M059J (cell line): ENCODE results near the gene INTS15. TPM values are rescaled to one million over a fixed set of nuclear protein-coding genes. Genes with fewer than 3 reads are reported as not detected.
"Not testable (repeated sequence)": the region's sequence is repeated elsewhere in the genome, so short reads cannot be mapped to it uniquely, and the experiment has no call there.

Experiments used
- DNase-seq: peaks from one replicate; pipeline ENCODE4 v3.0.0-alpha.2; 2012; ENCODE audit warnings: low read depth
- total RNA-seq: library from RNA; depleted of rRNA; stranded (reverse); fragments of >200 nt; shearing (Covaris generic); gene quantifications from 2 replicates; pipeline ENCODE4 v1.2.3, GENCODE V29; 2014

INTS15 gene
- total RNA-seq, 1 experiment from 2014 or later = 20.0 TPM

DNA sequence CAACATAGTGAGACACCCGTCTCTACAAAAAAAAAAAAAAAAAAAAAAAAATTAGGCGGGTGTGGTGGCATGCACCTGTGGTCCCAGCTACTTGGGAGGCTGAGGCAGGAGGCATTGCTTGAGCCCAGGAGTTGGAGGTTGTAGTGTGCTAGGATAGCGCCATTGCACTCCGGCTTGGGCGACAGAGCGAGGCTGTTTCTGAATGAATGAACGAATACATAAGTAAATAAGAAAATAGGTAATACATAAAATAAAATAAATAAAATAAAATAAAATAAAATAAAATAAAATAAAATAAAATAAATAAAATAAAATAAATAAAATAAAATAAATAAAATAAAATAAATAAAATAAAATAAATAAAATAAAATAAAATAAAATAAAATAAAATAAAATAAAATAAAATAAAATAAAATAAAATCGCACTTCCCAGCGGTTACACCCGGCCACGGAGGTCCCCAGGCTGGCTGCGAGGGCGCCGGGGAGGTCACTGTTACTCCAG is 12.9 kb upstream of the INTS15 start:
- DNase-seq = not testable (repeated sequence)

DNA sequence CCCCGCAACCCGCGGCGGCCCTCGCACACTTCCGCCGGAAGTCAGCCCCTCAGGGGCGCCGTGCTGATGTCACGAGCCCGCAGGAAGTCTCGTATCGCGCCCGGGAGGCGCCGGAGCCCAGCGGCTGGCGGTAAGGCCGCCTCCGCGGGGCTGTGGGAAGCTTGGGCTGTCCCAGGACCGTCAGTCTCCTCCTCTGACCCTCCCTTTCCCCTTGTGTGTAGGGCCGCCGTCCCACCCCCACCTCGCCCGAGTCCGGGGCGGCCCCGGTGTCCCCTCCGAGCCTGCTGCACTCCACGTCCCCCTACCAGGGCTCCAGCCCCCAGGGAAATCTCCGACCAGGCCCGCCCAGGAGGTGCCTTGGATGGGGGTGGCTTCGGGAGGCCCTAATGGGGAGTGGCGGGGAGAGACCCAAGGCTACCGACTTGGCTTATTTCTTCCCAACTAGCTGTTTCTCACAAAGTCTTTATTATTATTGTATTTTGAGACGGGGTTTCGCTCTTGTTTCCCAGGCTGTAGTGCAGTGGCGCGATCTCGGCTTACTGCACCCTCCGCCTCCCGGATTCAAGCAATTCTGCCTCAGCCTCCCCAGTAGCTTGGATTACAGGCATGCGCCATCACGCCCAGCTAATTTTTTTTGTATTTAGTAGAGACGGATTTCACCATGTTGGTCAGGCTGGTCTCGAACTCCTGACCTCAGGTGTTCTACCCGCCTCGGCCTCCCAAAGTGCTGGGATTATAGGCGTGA is 12.3 kb upstream of the INTS15 start, which contains the start of gene ZDHHC4:
Gene ZDHHC4 (plus strand): TSS at position 86 of the 745 bp plus-strand sequence. CDS start 3,108 bp downstream, outside the sequence.
- peak; percentile 88 for DNase-seq

DNA sequence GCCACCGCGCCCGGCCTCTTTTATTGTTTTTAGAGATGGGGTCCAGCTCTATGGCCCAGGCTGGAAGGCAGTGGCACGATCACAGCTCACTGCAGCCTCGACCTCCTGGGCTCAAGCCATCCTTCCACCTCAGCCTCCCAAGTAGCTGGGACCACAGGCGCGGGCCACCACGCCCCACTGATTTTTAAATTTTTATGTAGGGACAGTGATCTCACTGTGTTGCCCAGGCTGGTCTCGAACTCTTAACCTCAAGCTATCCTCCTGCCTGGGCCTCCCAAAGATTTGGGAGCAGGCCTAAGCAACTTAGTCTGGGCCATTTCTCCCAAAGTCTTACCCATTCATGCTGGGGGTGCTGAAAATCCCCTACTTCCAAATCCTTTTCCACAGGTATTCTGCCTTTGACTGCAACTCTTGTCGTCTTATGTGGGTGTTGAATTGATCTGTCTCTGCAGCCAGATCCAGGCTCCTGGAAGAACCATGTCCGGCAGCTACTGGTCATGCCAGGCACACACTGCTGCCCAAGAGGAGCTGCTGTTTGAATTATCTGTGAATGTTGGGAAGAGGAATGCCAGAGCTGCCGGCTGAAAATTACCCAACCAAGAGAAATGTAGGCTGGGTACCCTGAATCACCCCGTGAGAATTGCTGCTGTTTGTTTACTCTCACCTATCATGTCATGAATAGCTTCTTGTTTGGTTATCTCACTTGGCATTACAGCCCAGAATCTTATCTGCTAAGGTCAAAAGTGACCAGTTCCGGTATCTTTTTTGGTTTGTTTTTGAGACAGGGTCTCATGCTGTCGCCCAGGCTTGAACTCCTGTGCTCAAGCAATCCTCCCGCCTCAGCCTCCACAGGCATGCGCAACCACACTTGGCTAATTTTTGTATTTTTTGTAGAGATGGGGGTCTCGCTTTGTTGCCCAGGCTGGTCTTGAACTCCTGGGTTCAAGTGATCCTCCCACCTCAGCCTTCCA is 11.4 kb upstream of the INTS15 start:
- DNase-seq = peak; percentile 17

DNA sequence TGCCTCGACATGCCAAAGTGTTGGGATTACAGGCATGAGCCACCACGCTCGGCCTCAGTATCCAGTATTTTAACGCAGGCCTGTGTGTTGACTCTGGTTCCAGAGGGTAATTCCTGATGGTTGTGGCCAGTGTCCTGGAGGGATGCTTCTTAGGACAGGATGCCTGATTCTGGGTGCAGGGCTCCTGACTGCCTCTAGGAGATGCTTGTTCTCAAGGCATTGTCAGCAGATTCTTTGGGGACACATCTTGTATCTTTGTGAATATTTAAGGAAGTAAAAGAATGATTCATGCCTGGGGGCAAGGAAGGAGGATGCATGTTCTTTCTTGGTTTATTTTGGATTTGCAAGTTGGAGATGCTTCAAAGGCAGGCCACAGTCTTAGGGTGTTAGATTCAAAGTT is 10.4 kb upstream of the INTS15 start:
- peak; percentile 59 for DNase-seq

DNA sequence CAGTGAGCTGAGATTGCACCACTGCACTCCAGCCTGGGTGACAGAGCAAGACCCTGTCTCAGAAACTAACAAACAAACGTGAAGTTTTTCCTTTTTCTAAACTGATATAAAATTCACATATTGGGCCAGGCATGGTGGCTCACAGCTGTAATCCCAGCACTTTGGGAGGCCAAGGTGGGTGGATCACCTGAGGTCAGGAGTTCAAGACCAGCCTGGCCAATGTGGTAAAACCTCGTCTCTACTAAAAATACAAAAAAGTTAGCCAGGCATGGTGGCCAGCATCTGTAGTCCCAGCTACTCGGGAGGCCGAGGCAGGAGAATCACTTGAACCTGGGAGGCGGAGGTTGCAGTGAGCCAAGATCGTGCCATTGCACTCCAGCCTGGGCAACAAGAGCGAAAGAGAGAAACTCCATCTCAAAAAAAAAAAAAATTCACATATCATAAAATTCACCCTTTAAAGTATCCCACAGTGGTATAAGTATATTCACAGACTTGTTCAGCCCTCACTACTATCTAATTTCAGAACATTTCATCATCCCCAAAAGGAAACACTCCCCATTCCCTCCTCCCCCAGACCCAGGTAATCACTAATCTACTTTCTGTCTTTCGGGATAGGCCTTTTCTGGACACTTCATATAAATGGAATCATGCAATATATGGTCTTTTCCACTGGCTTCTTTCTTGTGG is 3.9 kb upstream of the INTS15 start:
- not testable (repeated sequence) for DNase-seq

DNA sequence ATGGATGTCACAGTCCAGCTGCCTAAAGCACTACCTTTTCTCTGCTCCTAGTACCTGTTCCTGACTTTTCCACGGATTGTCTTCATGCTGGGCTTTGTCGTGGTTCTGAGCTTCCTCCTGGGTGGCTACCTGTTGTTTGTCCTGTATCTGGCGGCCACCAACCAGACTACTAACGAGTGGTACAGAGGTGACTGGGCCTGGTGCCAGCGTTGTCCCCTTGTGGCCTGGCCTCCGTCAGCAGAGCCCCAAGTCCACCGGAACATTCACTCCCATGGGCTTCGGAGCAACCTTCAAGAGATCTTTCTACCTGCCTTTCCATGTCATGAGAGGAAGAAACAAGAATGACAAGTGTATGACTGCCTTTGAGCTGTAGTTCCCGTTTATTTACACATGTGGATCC is 1.3 kb upstream of the INTS15 start:
- no peak for DNase-seq

DNA sequence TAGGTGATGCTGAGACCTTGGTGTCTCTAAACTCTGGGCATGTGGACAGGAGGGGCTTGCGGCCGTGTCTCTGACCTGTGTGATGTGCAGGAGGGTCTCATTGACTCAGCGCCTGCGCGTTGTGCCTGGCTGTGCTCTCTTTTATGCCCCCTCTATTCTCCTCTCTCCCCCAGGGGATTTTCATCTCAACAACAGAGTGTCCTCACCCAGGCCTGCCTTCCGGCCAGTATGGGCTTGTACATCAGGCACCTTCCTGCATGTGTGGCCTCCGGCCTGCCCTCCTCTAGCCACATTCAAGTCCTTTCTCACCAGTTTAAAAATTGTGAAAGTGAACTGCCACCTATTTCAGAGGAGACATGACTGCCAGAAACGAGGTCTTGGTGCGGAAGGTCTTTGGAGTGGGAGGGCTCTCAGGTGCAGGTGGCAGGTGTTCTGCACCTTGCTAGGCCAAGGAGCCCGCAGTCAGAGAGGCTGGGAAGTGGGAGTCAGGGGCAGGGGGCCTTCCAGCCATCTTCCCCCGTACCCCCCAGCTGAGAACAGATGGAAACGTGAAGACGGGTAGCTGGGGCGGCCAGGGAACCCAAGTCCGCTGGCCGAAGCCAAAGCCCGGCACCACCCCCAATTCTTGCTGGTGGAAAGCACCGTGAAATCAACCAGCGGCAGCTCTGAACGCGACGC is 531 bp upstream of the INTS15 start:
- no peak for DNase-seq

DNA sequence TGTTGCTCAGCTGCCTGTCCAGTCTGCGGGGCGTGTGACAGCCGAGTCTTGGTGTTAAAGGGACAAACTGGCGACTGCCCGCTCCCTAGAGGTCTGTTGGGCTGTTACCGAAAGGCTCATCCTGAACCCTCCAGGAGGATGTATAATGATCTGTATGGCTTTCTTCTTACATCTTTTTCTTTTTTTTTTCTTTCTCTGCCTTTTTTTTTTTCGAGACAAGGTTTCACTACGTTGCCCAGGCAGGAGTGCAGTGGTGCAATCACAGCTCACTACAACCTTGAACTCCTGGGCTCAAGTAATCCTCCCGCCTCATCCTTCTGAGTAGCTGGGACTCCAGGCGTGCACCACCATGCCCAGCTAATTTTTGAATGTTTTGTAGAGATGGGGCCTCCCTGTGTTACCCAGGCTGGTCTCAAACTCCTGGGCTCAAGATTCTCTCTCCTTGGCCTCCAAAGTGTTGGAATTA is 857 bp downstream of the INTS15 start:
- DNase-seq = peak; percentile 47

DNA sequence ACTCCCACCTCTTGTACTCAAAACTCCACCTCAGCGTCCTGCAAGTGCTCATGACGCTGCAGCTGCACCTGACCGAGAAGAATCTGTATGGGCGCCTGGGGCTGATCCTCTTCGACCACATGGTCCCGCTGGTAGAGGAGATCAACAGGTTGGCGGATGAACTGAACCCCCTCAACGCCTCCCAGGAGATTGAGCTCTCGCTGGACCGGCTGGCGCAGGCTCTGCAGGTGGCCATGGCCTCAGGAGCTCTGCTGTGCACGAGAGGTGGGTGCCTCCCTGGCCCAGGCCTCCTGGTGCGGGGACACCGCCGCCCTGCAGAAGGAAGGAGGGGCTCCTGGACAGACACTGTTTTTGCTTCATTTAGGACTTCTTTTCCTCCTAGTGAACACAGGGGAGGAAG is 10.3 kb downstream of the INTS15 start:
- DNase-seq = no peak

DNA sequence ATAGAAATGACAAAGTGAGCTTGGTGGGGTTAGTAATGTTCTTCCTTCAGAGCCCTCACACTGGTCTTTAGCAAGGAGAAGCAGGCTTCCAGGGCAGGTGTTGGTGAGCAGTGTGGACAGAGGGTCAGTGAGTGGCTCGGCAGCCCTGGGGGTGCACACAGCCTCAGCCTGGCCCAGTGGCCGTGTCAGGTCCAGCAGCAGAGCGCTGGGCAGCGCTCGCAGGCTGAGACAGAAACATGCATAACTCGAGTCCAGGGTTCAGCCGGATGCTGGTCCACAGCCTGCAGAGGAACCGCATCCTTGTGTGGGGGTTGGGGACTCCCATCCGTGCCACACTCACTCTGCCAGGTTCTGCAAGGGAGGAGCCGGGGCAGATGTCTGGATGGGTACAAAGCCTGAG is 14.6 kb downstream of the INTS15 start:
- no peak for DNase-seq

DNA sequence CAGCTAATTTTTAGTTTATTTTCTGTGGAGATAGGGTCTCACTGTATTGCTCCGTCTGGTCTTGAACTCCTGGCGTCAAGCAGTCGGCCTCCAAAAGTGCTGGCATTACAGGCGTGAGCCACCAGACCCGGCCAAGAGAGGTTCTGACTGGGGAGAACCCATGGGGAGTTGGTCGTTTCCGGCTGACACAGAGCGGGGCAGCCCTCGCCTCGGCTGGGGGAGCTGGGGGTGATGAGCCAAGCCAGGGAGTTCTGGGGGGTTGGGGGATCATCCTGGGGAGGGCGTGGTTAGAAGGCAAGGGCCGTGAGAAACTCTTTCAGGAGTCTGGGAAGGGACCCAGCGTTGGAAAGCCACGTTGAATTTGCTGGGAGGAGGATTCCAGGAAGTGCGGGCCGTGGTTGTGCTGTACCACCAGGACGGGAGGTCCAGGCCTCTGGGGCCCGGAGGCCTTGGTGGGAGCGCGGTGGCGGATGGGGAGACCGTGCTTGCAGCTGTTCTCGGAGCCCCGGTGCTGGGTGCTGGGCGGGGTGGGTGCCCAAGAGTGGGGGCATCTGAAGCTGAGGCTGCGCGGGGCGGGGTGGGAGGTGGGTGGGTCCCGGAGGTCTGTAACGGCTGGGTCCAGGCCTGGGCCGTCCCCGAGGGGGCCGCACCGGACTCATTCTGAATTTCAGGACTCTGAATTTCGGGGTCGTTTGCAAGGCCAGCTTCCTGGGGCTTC is 17.2 kb downstream of the INTS15 start:
- DNase-seq = no peak

DNA sequence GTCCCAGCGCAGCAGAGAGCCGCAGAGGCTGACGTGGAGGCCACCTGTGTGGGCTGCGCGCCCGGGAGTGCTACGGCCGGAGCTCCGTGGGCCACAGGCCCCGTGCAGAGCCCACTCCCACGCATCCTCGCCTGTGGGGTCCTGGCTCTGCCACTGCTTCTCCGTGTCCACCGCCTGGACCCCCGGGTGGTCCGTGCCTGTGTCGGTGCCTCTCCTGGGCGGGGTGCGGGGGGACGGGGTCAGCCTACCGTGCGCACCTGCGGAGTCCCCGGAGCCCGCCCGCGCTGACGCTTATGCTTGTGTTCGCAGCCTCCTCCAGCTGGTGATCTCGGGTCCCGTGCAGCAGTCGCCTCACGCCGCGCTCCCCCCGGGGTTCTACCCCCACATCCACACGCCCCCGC is 17.8 kb downstream of the INTS15 start:
- no peak for DNase-seq

DNA sequence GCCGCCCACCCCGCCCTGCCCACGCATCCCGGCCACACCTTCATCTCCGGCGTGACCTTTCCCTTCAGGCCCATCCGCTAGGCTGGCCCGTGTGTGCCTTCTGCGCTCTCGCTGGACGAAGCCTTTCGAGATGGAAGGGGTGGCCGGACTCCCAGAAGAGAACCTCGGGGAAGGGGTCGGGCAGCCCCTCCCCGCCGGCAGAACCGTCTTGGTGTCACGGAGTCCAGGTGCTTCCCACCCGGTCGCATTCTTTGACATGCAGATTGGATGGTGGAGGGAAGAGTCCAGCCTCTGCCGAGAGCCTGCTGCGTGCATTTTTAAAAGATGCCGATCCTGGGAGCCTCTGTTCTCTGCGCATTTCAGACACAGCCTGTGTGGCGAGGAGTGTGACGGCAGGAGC is 18.3 kb downstream of the INTS15 start:
- no peak for DNase-seq

DNA sequence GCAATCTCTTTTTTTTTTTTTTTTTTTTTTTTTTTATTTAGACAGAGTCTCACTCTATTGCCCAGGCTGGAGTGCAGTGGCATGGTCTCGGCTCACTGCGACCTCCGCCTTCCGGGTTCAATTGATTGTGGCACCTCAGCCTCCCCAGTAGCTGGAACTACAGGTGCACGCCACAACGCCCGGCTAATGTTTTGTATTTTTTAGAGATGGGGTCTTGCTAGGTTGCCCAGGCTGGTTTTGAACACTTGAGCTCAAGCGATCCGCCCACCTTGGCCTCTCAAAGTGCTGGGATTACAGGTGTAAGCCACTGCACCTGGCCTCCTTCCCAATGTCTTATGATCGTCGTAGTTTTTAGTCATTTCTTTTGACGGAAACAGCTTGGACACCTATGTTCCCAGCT is 19.0 kb downstream of the INTS15 start:
- no peak for DNase-seq

DNA sequence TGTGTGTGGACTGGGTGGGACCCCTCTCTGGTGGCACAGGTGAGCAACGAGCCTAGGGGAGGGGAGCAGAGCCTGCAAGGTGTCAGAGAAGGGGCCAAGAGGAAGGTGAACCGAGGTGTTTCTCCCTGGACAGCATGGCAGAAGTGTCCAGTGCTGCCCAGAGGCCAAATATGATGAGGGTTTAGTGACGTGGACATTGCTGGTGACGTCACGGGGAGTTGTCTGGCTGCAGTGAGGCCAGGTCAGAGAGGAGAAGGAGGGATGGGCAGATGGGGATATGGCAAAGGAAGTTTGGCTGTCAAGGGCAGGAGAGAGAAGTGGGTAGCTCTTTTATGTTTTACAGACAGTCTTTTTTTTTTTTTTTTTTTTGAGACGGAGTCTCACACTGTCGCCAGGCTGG is 23.0 kb downstream of the INTS15 start:
- peak; percentile 20 for DNase-seq

DNA sequence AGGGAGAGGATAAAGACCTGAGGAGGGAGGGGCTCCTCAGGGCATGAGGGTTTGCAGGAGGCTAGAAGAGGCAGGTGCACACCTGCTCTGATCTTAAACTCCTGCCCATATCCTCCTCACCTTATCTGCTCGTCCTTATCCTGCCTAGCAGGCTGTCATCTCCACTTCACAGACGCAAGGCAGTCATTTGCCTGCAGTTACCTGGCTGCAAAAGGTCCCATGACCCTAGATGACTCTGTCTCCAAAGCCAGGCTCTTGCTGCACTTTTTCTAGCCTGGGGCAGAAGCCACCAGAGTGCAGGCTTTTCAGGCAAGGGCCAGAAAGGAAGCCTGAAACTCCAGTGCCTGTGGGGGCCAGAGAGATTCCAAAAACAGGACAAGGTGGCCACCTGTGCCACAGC is 23.9 kb downstream of the INTS15 start:
- DNase-seq = peak; percentile 20

DNA sequence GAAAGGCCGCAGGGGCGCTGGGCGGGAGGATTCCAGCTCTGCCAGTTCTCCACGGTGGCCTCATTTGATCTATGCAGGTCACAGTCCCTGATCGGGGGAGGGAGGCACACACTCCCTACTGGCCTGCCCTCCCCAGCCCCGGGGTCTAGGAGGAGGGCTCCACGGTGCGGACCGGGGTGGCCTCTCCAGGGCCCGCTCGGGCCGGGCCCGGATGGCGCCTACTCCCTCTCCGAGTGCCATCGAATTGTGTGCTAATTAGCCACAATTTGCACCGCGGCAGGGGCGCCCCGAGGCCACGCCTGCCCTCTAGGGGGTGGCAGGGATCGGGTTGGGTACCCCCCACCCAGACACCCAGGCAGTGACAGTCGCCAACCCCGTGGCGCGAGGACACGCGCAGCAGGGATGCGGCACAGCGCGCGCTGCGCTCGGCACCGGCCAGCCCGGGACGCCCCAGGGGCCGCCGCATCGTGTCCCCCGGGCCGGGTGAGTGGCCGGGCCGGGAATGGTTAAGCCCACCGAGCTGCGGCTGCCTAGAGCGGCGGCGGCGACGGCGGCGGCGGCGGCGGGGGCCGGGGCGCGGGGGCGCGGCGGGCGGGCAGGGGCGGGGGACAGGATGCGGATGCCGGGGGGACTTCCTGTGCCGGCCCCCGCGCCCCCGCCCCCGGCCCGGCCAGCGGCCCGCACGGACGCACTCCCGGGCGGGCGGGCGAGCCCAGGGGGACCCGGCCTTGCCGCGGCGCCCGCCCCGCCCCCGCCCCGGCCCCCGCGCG is 25.3 kb downstream of the INTS15 start, which contains the start of gene ZNF853:
Gene ZNF853 (plus strand): TSS at position 658 of the 770 bp plus-strand sequence. CDS start 565 bp downstream, outside the sequence.
- no peak for DNase-seq

DNA sequence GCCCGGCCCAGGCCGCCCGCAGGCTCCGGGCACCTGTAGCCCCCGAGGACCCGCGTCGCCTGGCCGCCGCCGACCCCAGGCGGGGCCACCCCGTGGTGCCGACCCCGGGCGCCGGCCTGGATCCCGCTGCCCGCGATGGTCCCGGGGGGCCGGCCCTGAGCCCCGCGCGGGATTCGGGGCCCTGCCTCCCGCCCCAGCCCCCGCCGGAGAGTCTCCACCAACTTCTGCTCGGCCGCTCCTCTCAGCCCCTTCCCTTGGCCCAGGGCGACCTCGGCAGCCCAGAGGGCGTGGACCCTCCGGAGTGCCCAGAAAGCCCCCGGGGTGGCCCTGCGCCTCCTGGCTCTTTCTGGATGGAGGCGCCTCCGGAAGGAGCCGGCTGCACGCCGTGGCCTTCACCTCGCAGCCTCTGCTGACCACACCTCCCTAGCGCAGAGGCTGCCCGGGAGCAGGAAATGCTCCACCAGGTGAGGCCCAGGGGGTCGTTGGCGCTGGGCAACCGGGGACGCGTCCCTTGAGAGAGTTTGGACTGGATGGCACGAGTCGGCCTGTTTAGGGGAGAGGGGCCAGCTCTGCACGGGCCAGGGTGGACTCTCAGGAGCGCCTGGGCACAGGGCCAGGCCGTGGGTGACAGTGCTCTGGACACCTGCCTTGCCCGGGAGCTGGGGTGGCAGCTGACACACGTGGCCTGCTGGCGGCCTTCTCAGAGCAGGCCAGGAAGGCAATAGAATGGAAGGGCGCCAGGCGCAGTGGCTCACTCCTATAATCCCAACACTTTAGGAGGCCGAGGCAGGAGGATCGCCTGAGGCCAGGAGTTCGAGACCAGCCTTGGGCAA is 26.1 kb downstream of the INTS15 start:
- peak; percentile 8 for DNase-seq
